GM21381 (cell line): ENCODE measurements around the gene EPHA10.
A peak's percentile ranks its signal among the peaks of the same experiment; 100 is the strongest.

ENCODE experiments used
- ATAC-seq: cut with Tn5 transposase; IDR thresholded peaks from one replicate; pipeline ENCODE4 v1.9.1; 2021; ENCODE audit warnings: mild to moderate bottlenecking, moderate library complexity; ENCODE audit not compliant: unreplicated experiment

The EPHA10 gene

DNA sequence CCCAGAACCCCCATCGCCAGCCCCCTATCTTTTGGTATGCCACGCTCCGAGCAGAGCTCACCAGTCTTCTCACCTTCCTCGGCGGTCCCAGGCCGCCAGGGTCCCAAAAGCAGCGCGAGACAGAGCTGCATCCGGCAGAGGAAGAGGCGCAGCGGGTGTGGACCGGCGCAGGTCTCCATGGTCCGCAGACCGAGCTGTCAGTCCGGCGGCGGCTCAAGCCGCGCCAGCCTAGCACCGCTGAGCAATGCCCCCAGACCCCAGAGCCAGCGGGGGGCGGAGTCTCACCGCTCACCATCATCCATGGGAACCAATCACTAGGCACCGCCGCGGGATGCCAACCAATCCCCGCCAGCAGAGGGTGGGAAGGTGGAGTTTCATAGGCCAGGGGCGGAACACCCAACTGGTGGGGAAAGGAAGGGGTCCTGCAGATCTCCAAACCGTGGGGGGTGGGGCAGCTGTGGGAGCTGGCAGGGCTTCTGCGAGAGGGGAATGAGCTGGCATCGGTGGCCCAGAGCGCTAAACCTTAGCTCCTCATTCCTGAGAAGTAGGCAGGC is at the start of gene EPHA10:
Gene EPHA10 (minus strand): TSS at position 233 of the 554 bp plus-strand sequence. CDS start 54 bp downstream, at position 179.
- ATAC-seq, result no peak

DNA sequence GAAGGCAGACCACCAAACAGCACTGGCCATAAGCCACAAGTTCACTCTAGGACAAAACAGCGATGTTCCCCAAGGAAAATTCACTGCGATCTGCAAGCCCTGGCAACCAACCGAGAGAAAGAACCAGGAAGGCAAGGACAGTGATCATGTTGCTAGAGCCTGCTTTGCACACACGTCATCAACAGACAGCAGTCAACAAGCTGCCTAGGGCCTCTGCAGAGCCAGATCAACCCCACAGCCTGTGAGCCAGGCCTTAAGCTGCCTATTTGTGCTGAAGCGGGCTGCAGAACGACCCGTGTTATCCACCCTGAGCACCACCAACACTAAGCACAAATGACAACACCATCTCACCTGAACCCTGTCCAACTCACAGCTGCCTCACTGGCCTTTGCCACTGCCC is 49.3 kb upstream of the EPHA10 start:
- ATAC-seq, result no peak

- no peak for ATAC-seq
Observed at GRCh38 chr1:37813529-37814145, 48.7 kb upstream of the EPHA10 start.

- ATAC-seq, result no peak
Observed at GRCh38 chr1:37811027-37811655, 46.2 kb upstream of the EPHA10 start.

GRCh38 chr1:37809942-37810341 is 45.0 kb upstream of the EPHA10 start:
- no peak for ATAC-seq

DNA sequence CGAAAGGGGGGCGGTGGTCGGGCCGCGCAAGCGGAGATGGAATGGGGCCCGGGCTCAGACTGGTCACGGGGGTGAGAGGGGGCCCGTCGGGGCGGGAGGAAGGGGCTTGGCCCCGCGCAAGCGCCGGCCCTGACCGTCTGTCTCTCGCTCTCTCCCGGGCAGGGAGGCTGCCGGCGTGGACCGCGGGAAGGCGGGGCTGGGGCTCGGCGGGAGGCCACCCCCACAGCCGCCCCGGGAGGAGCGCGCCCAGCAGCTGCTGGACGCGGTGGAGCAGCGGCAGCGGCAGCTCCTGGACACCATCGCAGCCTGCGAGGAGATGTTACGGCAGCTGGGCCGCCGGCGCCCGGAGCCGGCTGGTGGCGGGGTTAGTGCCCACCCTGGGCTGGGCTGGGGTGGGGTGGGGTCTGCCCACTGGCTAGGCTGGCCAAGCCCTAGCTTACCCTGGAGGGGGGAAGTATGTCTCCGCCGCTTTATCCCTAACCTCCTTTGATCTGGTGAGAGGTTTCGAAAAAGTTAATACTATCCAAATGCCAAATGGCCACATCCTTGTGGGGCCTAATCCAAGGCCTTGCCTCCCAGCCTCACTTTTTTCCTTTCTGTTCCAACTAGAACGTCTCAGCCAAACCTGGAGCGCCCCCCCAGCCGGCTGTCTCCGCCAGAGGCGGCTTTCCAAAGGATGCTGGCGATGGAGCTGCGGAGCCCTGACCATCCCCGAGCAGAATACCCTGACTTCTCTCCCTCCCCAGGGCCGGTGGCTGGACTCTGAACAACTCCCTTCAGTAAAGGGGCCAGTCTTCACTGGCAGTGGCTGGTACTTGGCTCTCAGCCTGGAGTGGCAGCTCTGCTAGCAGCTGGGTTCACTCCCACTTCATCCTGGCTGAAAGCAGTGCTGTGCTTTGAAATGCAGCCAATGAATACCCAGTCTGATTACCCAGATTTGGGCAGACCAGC is 43.7 kb upstream of the EPHA10 start:
- ATAC-seq, result peak; percentile 30

- ATAC-seq, result peak; percentile 90
Observed at GRCh38 chr1:37807555-37808368, 42.8 kb upstream of the EPHA10 start, which contains the start of the genes C1orf122 and YRDC. Gene C1orf122 (plus strand): TSS chr1:37807790. CDS start chr1:37808405, 615 bp downstream. Gene YRDC (minus strand): TSS chr1:37808208. CDS start chr1:37808180, 28 bp downstream.

GRCh38 chr1:37807220-37807554 is 42.3 kb upstream of the EPHA10 start:
- no peak for ATAC-seq

GRCh38 chr1:37802439-37802838 is 37.5 kb upstream of the EPHA10 start:
- no peak for ATAC-seq

- ATAC-seq, result no peak
Observed at GRCh38 chr1:37797750-37798345, 32.9 kb upstream of the EPHA10 start.

GRCh38 chr1:37795340-37796125 is 30.6 kb upstream of the EPHA10 start:
- no peak for ATAC-seq

DNA sequence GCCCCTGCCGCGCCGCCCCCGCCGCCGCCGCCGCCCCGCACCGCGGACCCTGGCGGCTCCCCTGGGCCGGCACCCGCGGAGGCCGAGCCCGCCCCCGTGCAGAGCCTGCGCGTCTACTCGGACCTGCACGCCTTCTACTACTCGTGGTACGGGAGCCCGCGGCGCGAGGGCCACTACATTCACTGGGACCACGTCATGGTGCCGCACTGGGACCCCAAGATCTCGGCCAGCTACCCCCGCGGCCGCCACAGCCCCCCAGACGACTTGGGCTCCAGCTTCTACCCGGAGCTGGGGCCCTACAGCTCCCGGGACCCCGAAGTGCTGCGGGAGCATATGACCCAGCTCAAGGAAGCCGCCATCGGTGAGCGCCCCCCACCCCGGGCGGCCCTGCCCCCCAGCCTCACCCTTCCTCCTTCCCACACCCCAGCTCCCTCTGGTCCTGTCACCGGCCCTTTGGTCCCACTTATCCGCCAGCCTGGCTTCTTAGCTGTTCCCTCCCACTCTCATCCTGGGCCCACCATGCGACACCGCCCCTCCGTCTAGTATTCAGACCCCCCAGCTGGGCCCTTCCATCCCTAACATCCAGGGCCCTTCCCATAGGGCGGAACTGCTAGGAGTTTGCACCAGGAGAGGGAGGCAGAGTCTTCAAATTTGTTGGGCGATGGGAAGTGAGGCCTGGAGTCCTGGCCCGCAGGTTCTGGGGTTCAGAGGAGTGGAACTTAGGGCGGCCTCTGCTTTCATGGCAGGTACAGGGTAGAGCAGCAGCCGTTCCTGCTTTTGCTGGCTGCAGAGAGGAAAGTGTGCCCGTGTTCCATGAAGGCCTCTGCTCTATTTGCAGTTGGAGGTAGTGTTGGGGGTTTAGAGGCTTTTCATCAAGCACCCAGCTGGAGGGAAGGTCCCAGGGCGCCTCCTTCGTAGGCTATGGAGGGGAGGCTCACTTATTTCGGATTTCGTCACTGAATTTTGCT is 29.7 kb upstream of the EPHA10 start:
- ATAC-seq, result no peak

- ATAC-seq, result peak; percentile 54
Observed at GRCh38 chr1:37793773-37794371, 29.0 kb upstream of the EPHA10 start, which contains the start of gene MANEAL. Gene MANEAL (plus strand): TSS chr1:37793847. CDS start chr1:37794183, 336 bp downstream.

GRCh38 chr1:37792943-37793686 is 28.2 kb upstream of the EPHA10 start:
- no peak for ATAC-seq

- no peak for ATAC-seq
Observed at GRCh38 chr1:37782491-37782890, 17.6 kb upstream of the EPHA10 start.

DNA sequence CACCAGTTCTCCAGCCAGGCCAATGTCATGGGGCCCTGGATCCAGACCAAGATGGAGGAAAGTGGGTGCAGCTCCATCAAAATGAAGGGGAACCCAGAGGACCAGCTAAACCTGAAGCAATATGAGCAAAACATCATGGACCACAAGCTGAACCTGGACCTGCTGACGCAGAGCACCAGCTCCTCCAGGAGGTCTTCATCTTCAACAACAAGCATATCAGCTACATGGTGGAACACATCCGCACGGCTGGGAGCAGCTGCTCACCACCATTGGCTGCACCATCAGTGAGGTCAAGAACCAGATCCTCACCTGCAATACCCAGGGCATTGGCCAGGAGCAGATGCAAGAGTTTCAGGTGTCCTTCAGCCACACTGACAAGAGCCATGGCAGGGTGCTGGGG is 13.7 kb upstream of the EPHA10 start:
- no peak for ATAC-seq
